SK-N-MC (cell line): ENCODE measurements around the gene N4BP2L1.

Experiments
- EZH2 ChIP-seq: fragments of 200-600 bp; sonication (generic); IDR thresholded peaks from one replicate; pipeline ENCODE4 v1.6.1; 2017; ENCODE audit warnings: antibody characterized with exemption
- FOXP2 ChIP-seq: optimal IDR thresholded peaks from 2 replicates; pipeline ENCODE3; 2011; ENCODE audit warnings: mild to moderate bottlenecking, moderate library complexity; ENCODE audit not compliant: insufficient read depth; ENCODE audit errors: extremely low read length, control extremely low read depth
- POLR2AphosphoS5 ChIP-seq: IDR thresholded peaks from 2 replicates; pipeline ENCODE4 v1.6.1; 2012; ENCODE audit warnings: mild to moderate bottlenecking, low read depth, low read length, borderline replicate concordance

GRCh38 chr13:32409561-32410421 lies 18.1 kb downstream of the N4BP2L1 start:
- TF ChIP-seq POLR2AphosphoS5, result no peak
- no peak for TF ChIP-seq EZH2
- TF ChIP-seq FOXP2, result no peak
